Activated T-cell treated with anti-CD3 and anti-CD28 coated beads for 1 hour (primary cell): ENCODE measurements around the gene OPA3.
"Not testable (repeated sequence)": the region's sequence is repeated elsewhere in the genome, so short reads cannot be mapped to it uniquely, and the experiment has no call there.

Experiments
- DNase-seq: peaks from one replicate; pipeline ENCODE4 v3.0.0-alpha.2; 2020; ENCODE audit warnings: low read depth

The OPA3 gene

DNA sequence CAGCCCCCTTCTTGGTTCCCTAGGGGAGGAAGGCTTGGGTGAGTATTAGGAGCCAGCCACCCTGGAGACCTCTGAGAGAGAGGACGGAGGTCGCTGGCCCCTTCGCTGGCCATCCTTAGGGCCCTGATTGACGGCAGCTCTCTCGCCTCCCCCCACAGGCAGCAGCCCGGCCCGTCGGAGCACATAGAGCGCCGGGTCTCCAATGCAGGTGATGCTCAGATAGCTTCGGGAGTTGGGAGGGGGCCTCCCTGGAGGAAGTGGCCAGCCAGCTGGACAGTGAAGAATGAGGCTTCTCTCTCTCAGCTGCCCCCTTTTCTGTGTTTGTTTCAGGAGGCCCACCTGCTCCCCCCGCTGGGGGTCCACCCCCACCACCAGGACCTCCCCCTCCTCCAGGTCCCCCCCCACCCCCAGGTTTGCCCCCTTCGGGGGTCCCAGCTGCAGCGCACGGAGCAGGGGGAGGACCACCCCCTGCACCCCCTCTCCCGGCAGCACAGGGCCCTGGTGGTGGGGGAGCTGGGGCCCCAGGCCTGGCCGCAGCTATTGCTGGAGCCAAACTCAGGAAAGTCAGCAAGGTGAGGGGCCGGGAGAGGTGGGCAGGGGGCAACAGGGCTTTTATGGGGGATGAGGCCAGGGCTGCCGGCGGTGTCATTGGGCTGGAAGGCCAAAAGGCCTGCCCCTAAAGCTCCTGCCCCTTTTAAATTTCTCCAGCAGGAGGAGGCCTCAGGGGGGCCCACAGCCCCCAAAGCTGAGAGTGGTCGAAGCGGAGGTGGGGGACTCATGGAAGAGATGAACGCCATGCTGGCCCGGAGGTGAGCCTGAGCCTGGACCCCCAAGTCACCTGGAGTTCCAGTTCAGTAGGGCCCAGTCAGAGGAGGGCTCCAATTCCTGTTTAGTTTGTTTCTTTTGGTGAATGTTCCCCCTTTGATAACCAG, 62.3 kb downstream of the OPA3 start:
- DNase-seq, result no peak

DNA sequence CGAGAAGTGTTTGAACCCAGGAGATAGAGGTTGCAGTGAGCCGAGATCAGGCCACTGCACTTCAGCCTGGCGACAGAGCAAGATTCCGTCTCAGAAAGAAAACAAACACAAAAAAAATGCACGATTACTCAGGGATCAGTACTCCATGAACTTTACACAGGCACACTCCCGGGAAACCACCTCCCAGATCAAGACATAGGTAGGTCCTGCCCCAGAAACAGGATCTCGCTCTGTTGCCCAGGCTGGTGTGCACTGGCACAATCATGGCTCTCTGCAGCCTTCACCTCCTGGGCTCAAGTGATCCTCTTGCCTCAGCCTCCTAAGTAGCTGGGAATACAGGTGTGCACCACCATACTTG, 66.2 kb downstream of the OPA3 start:
- no peak for DNase-seq

DNA sequence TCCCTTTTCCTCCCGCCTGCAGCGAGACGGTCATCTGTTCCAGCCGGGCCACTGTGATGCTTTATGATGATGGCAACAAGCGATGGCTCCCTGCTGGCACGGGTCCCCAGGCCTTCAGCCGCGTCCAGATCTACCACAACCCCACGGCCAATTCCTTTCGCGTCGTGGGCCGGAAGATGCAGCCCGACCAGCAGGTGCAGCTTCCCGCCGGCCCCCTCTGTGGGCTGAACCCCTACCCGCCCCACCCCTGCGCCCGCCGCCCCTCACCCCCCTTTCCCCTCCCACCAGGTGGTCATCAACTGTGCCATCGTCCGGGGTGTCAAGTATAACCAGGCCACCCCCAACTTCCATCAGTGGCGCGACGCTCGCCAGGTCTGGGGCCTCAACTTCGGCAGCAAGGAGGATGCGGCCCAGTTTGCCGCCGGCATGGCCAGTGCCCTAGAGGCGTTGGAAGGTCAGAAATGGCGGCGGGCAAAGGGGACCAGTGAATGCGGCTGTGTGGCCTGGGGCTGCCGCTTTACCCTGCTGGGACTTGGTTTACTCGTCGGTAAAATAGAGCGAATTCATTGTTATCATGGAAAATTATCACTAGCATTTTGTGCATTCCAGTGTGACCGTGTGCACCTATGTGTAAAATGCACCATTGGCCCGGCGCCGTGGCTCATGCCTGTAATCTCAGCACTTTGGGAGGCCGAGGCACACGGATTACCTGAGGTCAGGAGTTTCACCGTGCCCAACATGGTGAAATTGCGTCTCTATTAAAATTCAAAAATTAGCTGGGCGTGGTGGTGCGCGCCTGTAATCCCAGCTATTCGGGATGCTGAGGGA, 66.7 kb downstream of the OPA3 start:
- no peak for DNase-seq

DNA sequence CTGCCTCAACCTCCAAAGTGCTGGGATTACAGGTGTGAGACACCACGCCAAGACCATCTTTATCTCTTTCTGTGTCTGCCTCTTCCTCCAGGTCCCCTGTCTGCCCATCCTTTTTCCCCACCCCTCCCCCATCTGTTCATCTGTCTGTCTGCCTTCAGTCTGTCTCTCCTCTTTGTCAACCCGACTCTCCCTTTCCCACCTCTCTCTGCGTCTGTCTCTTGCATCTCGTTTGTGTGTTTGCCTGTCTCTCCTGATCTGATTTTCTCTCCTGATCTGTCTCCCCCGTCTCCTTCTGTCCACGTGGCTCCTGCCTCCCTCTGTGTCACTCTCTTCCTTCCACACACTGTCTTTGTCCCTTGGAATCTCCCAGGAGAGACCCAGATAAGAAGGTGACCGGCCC, 67.4 kb downstream of the OPA3 start:
- DNase-seq, result no peak

DNA sequence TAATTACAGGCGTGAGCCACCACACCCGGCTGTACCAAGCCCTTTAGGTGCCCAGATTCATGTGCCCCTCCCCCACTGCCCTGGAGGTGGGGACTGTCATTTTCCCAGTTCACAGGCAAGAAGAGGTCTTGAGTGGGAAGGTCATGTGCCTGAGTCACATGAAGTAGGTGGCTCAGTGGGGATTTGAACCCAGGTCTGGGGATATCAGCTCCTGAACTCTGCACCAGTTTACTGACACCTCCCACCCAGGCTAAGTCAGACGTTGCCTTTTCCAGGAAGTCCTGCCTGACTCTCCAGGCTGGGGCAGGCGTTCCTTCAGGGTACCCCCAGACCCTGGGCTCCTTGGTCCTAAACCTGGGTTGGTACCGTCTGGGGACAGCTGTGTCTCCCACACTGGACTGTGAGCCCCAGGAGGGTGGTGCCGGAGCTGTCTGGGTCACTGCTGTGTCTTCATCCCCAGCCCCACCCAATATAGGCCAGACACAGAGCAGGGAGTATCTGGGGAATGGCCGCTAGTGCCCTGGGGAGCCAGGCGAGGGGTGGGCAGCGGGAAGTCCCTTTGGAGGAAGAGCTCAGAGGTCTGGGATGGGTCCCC, 68.7 kb downstream of the OPA3 start:
- no peak for DNase-seq

DNA sequence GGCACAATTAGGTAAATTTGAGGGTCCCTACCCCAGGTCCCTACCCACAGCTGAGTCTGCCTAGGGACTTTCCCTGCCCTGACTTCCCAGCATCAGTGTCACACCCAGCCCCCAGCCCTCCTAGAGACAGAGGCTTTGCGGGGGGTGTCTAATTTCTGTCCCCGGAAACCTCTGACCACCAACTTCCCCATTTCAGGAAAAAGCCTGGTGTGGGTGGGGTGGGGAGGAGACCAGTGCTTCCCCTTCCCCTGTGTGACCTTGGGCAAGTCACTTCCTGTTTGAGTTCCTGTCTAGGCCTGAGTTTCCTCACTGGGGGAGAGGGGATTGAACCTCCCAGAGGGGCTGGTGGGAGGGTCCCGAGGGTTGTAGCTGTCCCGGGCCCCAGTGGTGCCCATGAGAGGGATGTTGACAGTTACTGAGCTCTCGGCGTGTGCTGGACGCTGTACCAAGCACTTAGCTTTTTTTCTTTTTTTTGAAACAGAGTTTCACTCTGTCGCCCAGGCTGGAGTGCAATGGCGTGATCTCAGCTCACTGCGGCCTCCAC, 69.4 kb downstream of the OPA3 start:
- no peak for DNase-seq

DNA sequence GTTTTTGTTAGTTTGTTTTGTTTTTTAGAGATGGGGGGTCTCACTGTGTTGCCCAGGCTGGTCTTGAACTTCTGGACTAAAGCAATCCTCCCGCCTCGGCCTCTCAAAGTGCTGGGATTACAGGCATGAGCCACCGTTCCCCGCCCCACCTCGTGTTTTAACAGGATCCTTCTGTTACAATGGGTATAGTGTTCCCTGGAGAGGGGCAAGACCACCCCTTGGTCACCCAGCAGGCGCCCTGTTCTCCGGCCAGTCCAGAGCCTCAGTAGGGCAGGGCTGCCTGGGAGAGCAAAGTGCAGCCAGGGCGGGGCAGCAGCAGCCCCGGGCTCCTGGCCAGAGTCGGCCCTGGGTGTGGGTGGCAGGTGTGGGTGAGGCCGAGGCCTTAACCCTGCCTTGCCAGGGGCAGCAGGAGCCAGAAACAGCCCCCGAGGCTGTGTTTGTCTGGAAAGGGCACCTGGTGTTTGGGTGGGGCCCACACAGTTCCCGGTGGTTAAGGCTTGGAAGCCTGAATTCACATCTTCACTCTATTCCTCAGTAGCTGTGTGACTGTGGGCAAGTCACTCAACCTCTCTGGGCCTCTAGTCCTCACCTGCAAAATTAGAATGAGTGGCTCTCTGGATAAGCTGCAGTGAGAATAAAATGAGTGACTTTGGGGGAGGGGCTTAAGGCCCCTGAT, 70.1 kb downstream of the OPA3 start:
- no peak for DNase-seq

DNA sequence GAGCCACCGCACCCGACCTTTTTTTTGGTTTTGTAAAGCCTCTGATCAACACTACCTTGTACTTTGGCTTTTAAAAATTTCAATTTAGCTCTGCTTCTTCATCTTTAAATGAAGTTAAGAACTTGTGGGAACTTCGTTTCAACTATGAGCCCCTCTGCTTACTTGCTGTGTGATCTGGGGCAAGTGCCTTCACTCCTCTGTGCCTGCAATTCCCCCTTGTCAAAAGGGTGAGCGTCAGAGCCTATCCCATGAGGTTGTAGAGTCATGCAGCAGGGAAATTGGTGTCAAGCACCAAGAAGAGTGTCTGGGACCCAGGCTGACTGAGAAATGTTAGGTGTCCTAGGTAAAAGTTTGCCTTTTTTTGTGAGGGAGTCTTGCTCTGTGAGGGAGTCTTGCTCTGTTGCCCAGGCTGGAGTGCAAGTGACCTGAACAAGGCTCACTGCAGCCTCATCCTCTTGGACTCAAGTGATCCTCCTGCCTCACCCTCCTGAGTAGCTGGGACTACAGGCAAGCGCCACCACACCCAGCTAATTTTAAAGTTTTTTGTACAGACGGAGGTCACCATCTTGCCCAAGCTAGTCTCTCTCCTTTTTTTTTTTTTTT, 71.6 kb downstream of the OPA3 start:
- DNase-seq, result no peak

DNA sequence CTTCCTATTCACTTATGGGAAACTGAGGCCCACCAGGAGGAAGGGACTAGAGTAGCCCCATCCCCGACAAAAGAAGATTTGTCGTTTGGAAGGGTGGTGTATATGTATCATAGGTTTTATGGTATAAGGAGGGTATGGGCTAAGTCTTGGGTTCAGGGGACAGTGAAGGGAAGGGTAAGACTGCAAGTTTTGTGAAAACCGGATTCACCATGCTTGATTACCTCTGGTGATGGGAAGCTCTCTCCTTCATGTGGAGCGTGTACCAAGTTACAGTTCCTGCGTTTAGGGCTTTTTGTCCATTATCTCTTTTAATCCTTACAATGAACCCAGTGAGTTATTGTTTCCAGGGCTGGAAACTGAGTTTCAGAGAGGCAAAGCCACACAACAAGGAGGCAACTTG, 73.5 kb downstream of the OPA3 start:
- DNase-seq, result no peak

DNA sequence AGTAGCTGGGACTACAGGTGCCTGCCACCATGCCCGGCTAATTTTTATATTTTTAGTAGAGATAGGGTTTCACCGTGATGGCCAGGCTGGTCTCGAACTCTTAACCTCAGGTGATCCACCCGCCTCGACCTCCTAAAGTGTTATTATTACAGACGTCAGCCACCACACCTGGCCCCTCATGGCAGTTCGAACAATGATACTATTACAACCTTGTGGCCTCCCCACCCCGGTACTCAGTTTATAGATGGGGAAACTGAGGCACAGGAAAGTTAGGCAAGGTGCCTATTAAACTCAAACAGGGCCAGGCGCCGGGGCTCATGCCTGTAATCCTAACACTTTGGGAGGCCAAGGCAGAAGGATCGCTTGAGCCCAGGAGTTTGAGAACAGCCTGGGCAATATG, 74.2 kb downstream of the OPA3 start:
- DNase-seq, result not testable (repeated sequence)

DNA sequence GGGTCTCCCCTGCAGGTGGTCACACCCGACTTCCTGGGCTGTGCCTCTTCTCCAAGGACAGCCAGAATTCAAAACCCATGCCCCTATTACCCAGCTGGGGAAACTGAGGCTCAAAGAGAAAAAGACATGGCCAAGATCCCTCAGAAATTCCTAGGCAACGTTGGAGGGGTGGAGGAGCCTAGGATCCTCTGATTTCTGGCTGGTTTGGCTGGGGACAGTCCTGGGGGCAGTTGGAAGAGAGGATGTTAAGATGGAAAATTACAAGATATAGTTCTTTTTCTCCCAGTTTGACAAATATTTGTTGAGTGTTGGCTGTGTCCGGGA, 74.9 kb downstream of the OPA3 start:
- DNase-seq, result no peak

DNA sequence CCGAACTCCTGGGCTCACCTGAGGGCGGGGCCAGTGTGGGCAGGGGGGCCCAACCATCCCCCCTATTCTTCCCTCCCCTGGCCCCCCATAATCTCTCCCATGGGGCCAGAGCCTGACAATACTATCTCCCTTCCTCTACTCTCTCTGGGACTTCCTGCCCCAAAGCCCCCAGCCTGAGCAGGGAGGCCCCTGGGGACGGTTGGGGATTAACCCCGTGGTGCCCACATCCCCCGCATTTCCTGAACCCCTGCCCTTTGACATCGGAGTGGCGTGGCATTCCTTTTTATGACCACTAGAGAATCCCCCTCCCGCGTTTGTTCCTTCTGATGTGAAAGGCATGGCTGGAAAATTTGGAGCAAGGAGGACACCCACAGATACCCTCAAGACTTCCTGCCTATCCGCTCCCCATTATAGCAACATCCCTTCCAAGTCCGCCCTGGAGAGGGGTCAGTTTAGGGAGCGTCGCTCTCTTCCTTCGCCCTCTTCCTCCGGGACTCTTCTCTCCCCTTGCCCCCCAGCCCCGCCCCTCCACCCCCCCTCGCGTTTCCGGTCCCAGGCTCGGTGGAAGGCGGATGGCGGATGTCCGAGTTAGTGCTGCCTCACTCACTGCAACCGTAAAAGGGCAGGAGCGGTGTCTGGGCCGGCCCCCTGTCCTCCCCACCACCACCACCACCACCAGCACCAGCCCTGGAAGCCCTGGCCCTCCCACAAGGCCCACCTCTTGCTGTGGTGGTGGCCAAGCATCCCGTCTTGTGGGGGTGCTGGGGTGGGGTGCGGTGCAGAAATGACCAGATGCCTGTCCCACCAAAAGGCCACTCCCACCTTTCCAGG, 75.5 kb downstream of the OPA3 start:
- no peak for DNase-seq

DNA sequence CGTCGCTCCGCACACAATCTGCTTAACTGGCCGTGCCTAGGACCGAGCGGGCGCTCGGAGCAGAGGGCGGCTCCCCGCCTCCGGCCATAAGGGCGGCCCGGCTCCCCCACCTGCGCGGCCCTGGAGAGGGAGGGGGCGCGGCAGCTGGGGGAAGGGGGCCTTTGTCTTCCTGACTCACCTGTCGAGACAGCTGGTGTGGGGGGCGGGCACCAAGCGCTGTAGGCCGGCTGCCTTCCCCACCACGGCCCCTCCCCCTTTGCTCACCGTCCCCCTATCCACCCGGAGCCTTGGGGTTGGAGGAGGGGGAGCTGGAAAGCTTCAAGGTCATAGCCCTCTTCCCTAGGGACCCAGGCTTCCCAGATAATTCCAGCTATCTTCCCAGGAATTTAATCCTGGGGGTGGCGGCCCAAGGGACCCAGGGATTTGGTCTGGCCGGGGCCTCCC, 76.2 kb downstream of the OPA3 start:
- DNase-seq, result no peak

DNA sequence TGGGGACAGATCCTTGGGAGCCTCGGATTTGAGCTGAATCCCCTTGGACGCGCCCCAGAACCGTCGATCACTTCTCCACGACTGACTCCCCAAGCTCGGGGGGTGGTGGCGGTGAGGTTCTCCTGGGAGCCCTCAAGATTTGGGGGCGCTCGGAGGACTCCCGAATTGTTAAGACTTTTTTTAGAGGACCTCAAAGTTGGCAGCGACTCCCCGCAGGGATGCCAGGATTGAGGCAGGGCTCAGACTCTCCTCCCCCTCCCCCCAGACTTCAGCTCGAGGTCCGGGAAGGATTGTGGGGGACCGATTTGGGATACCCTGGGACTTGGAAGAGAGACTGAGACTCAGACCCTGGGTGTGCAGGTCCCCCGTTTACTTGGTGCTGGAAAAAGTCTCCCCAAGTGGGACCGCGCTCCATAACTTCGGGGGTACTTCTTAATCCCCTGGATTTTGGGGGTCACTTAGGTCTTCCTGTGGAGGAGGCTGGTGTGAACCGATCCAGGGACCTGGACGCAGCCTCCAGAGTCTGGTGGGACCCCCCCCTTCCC, 76.7 kb downstream of the OPA3 start:
- no peak for DNase-seq

DNA sequence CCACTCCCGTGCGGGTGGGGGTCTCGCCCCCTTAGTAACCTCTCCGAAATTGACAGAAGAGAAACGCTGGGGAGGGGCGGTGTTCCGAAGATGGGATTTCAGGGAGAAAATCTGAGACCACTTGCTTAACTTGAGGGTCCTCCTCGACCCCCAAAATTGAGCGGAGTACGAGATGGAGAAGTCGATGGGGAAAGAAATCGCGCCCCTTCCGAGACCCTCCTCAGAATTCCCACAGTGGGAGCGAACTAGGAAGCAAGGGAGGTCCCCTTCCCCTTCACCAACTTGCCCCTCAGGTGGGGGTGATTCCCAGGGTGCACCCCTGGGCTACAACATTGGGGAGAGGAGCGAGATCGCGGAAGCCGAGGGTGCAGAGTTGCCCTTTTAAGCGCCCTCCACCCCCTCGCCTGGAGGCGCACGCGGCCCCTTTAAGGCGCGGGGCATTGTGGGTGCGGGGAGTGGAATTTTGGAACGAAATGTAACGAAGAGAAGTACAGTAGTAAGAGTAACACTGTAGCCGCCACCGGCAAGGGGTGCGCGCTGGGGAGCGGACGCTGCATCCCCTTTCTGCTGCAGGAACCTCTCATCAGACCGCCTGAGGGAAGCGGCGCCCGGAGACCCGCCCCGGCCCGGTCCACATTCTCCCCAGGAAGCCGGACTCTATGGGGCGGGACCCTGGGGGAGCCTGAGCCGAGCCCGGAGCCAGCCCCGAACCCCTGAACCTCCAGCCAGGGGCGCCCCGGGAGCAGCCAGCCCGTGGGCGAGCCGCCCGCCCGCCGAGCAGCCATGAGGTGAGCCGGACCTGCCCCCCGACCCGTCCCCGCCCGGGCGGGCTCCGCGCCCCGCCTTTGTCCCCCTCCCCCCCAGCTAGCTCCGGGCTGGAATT, 77.4 kb downstream of the OPA3 start, which contains the start of gene VASP:
TSS of gene VASP (plus strand) at position 491 of the 883 bp plus-strand sequence. CDS start at position 784, 293 bp downstream.
- DNase-seq, result peak; percentile 88

DNA sequence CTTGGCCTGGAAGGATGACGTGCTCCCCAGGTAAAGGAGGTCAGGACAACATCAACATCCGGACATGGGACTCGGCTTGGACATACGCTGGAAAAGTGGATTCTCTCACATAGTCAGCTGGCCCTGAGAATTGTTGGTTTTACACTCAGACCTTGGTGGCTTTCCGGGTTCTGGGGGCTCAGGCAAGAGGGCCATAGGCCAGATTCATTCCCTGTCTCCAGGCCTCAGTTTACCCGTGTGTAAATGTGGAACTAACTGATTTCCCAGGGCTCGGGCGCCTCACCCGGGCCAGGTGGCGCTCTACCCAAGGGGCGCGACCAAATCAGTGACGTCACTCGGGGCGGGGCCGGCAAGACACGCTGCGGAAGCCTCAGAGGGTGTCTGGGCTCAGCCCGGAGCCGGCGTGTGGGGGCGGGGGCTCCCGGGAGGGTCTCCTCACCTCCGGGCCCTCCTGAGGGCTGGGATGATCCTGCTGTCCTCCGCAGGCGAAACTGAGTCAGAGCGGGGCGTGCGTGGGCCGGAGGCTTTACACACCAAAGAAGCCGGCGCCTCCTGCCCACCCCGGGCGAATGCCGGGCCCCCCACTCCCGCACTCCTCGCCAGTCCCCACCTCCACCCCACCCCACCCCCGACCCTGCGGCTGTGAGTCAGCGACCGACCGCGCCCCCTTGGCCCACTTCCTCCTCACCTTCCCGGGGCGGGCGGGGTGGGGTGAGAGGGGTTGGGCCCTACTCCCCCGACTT, 78.2 kb downstream of the OPA3 start:
- DNase-seq, result peak; percentile 98

DNA sequence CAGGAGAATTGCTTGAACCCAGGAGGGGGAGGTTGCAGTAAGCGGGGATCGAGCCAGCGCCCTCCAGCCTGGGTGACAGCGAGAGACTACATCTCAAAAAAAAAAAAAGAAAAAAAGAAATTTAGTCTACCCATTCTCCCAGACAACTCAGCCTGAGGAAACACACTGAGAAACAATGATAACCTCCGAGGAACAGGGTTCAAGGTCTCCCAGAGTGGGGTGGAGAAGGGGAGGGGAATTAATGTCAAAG, 78.7 kb downstream of the OPA3 start:
- no peak for DNase-seq

DNA sequence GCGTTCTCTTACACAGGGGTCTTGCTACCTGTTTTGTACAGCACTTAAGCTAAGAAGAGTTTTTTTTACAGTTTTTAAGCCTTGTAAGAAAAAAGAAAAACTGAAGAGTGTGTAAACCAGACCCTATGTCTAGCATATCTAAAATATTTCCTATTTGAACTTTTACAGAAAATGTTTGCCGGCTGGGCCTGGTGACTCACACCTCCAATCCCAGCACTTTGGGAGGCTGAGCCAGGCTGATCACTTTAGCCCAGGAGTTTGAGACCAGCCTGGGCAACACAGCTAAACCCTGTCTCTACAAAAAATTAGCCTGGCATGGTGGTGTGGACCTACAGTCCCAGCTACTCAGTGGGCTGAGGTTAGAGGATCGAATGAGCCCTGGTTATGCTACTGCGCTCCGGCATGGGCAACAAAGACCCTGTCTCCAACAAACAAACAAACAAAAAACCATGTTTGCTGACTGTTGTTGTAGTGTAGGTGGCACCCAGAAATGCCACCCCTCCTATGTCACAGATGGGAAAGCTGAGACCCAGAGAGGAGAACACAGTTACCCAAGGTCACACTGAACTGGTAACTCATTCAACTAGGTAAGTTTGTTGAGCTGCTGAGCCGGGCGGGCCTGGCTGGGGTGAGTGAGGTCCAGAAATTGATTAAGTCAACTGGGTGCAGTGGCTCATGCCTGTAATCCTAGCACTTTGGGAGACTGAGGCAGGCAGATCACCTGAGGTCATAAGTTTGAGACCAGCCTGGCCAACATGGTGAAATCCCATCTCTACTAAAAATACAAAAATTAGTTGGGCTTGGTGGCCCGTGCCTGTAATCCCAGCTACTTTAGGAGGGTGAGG, 79.2 kb downstream of the OPA3 start:
- no peak for DNase-seq
